Endothelial cell of umbilical vein (primary cell): ENCODE measurements around the gene CLSTN2.

Experiments
- MYC ChIP-seq: IDR thresholded peaks from one replicate; pipeline ENCODE4 v1.6.1; 2011; ENCODE audit warnings: mild to moderate bottlenecking, low read depth, low read length
- POLR2A ChIP-seq: IDR thresholded peaks from 2 replicates; pipeline ENCODE4 v1.6.1; 2012; ENCODE audit warnings: low read depth, mild to moderate bottlenecking, control low read depth, low read length
- POLR2AphosphoS5 ChIP-seq: IDR thresholded peaks from 2 replicates; pipeline ENCODE4 v1.6.1; 2012; ENCODE audit warnings: low read depth, mild to moderate bottlenecking, control low read depth, low read length, moderate library complexity; ENCODE audit not compliant: insufficient read depth
- TF ChIP-seq, protein P1 (sequence below), 2 donors: IDR thresholded peaks; 1 replicate in 1 of 2; 2 replicates in 1 of 2; pipeline ENCODE4 v1.5.1; 2011; ENCODE audit warnings: low read length in 2 of 2, mild to moderate bottlenecking in 2 of 2, moderate library complexity in 2 of 2, control low read depth in 1 of 2, inconsistent platforms in 1 of 2, low read depth in 1 of 2; ENCODE audit not compliant: insufficient read depth in 1 of 2; ENCODE audit errors: extremely low read depth in 1 of 2

DNA sequence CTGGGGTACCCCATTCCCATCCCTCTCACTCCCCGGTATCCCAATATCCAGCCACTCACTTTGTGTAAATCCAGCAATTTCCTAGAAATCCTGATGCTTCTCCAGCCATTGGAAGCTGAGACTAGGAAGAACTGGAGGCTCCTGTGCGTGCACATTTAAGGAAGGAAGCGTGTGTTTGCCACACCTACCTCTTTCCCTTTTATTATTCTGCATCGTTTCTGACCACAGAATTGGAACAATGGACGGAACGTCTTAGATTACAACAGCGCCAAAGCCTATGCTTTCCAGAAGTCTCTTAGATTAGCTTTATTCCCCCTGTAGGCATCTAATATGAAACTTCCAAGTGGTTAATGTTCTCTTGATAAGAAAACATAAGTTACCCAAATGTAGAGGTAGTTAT is 508.1 kb downstream of the CLSTN2 start:
- no peak for TF ChIP-seq POLR2A
- TF ChIP-seq, protein P1, sequence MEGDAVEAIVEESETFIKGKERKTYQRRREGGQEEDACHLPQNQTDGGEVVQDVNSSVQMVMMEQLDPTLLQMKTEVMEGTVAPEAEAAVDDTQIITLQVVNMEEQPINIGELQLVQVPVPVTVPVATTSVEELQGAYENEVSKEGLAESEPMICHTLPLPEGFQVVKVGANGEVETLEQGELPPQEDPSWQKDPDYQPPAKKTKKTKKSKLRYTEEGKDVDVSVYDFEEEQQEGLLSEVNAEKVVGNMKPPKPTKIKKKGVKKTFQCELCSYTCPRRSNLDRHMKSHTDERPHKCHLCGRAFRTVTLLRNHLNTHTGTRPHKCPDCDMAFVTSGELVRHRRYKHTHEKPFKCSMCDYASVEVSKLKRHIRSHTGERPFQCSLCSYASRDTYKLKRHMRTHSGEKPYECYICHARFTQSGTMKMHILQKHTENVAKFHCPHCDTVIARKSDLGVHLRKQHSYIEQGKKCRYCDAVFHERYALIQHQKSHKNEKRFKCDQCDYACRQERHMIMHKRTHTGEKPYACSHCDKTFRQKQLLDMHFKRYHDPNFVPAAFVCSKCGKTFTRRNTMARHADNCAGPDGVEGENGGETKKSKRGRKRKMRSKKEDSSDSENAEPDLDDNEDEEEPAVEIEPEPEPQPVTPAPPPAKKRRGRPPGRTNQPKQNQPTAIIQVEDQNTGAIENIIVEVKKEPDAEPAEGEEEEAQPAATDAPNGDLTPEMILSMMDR (IDR thresholded peaks at IDR 0.05; ENCODE audit: extremely low read depth in 1 of 2, insufficient read depth in 1 of 2, low read depth in 1 of 2, low read length in 2 of 2): no peak
- no peak for TF ChIP-seq POLR2AphosphoS5
- TF ChIP-seq MYC: no peak
